GM20000 (cell line): ENCODE data around the gene SLC31A1.

ENCODE experiments used
- DNase-seq: peaks from one replicate; pipeline ENCODE4 v3.0.0; 2012; ENCODE audit warnings: low spot score
- TF ChIP-seq, protein P1 (sequence below): IDR thresholded peaks from 2 replicates; pipeline ENCODE4 v1.5.1; 2012; ENCODE audit warnings: mild to moderate bottlenecking, control low read depth; ENCODE audit errors: extremely low read depth, missing control alignments

Gene SLC31A1

GRCh38 chr9:113298924-113299770 lies 77.8 kb downstream of the SLC31A1 start:
- no peak for DNase-seq
- TF ChIP-seq, protein P1, sequence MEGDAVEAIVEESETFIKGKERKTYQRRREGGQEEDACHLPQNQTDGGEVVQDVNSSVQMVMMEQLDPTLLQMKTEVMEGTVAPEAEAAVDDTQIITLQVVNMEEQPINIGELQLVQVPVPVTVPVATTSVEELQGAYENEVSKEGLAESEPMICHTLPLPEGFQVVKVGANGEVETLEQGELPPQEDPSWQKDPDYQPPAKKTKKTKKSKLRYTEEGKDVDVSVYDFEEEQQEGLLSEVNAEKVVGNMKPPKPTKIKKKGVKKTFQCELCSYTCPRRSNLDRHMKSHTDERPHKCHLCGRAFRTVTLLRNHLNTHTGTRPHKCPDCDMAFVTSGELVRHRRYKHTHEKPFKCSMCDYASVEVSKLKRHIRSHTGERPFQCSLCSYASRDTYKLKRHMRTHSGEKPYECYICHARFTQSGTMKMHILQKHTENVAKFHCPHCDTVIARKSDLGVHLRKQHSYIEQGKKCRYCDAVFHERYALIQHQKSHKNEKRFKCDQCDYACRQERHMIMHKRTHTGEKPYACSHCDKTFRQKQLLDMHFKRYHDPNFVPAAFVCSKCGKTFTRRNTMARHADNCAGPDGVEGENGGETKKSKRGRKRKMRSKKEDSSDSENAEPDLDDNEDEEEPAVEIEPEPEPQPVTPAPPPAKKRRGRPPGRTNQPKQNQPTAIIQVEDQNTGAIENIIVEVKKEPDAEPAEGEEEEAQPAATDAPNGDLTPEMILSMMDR, result no peak

- no peak for DNase-seq
- TF ChIP-seq, protein P1, result no peak
These were observed 78.5 kb downstream of the SLC31A1 start for GRCh38 chr9:113299800-113300292.

DNA sequence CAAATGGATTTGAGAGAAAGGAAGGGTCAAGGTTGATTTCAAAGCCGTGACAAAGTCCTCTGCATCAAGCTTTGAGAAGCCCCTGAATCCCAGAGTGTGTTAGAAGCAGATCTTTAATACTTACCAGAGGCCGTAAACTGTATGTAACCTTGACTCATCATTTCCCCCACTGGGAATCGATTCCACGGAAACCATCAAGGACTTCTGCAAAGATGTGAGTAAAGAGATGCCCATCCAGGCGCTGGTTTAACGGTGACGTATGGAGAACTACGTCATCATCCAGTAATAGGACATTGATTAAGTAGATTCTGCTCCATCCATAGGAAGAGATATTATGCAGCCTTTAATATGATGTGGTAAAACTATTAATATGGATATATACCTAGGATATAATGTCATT lies 80.2 kb downstream of the SLC31A1 start:
- no peak for DNase-seq
- TF ChIP-seq, protein P1, result no peak

GRCh38 chr9:113302792-113303418 lies 81.6 kb downstream of the SLC31A1 start, which contains the start of gene RNF183:
Gene RNF183 (minus strand): TSS chr9:113303376. CDS start chr9:113298184, 5,192 bp downstream.
- no peak for DNase-seq
- TF ChIP-seq, protein P1, result no peak

DNA sequence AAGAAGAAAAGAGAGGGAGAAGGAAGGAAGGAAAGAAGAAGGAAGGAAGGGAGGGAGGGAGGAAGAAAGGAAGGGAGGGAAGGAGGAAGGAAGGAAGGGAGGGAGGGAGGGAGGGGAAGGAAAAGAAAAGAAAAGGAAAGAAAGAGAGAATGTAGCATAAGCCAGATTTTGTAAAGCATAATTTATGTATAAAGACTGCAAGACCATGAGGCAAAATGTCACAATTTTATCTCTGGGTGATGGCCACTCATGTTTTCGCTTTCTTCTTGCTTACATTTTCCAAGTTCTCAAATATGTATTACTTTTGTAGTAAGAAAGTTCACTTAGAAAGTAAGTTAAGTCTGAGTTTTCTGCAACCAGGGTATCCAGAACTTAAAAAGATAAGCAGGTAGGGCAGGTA lies 85.2 kb downstream of the SLC31A1 start:
- TF ChIP-seq, protein P1, result no peak
- DNase-seq, result no peak

GRCh38 chr9:113307396-113307975 lies 86.1 kb downstream of the SLC31A1 start:
- no peak for DNase-seq
- TF ChIP-seq, protein P1, result no peak
